HepG2 (cell line): ENCODE data around the gene LRP1B. TPM values are rescaled to one million over a fixed set of nuclear protein-coding genes. Genes with fewer than 3 reads are reported as not detected.

Experiments used
- ATAC-seq: fragments of 200-7000 bp; cut with Tn5 transposase; 3 replicates; pipeline ENCODE4 v1.9.1; 2020; ENCODE audit warnings: mild to moderate bottlenecking, moderate library complexity
- BruUV-seq: library from RNA; stranded (reverse); fragments of 400-500 nt; replicated peaks from 2 replicates; lab custom pipeline; 2021; lab: Mats Ljungman, UMichigan
- CTCF ChIA-PET: fragments of 300-600 bp; formaldehyde crosslinking; extraction: SDS; loops from one replicate; lab custom pipeline; 2021; ENCODE audit warnings: low total read pairs, inconsistent platforms, low intra/inter-chr PET ratio; lab: Yijun Ruan, JAX
- POLR2A ChIA-PET: fragments of 350-600 bp; sonication (Branson Sonifier 250); formaldehyde crosslinking; loops from one replicate; lab custom pipeline; 2020; ENCODE audit warnings: antibody characterized with exemption, inconsistent platforms; lab: Yijun Ruan, JAX
- DNase-seq: peaks from one replicate; pipeline ENCODE4 v3.0.0-alpha.2; 2015; ENCODE audit warnings: low spot score
- FAIRE-seq: peaks from 3 replicates; lab custom pipeline; 2011; peaks lifted over from hg19 to GRCh38; lab: Jason Lieb, UNC
- H2AFZ ChIP-seq: one replicate; pipeline ENCODE4 v1.6.1; 2011; ENCODE audit warnings: low read length, inconsistent platforms
- H3K27ac ChIP-seq: fragments of 300-600 bp; 3 replicates; pipeline ENCODE4 v1.8.0; 2011; ENCODE audit warnings: mixed run types, mild to moderate bottlenecking, mixed read lengths, low read length, inconsistent platforms; ENCODE audit not compliant: insufficient read depth; ENCODE audit errors: extremely low read length
- H3K27me3 ChIP-seq, 2 experiments: fragments of 200-600 bp in 1 of 2; 2 replicates in 1 of 2; 3 replicates in 1 of 2; pipeline versions ENCODE4 v1.6.0 to v1.8.0; 2011; ENCODE audit warnings: low read length in 2 of 2, mild to moderate bottlenecking in 2 of 2, moderate library complexity in 2 of 2, inconsistent platforms in 1 of 2; ENCODE audit not compliant: insufficient read depth in 2 of 2, control insufficient read depth in 1 of 2
- H3K36me3 ChIP-seq, 2 experiments: fragments of 200-600 bp in 1 of 2; replicated peaks in 1 of 2; 2 replicates in 1 of 2; 3 replicates in 1 of 2; pipeline versions ENCODE4 v1.5.1 to v1.8.0; 2011; ENCODE audit warnings: low read length in 2 of 2, inconsistent platforms in 1 of 2; ENCODE audit not compliant: insufficient read depth in 2 of 2, control insufficient read depth in 1 of 2
- H3K4me1 ChIP-seq: 2 replicates; pipeline ENCODE4 v1.5.1; 2012; ENCODE audit warnings: low read length, inconsistent platforms; ENCODE audit not compliant: insufficient read depth
- H3K4me2 ChIP-seq: 2 replicates; pipeline ENCODE4 v1.6.0; 2011; ENCODE audit warnings: low read depth, low read length, inconsistent platforms
- H3K4me3 ChIP-seq, 3 experiments: fragments of 200-600 bp in 1 of 3; sonication (generic), shearing (Covaris generic) in 1 of 3; replicated peaks in 1 of 3; 2 replicates each; pipeline ENCODE4 v1.5.1; 2011 to 2016; ENCODE audit warnings: low read length in 3 of 3, inconsistent platforms in 2 of 3, low read depth in 2 of 3, mild to moderate bottlenecking in 2 of 3, control low read depth in 1 of 3, mixed read lengths in 1 of 3; ENCODE audit not compliant: insufficient read depth in 1 of 3
- H3K79me2 ChIP-seq: one replicate; pipeline ENCODE4 v1.6.1; 2011; ENCODE audit warnings: low read length, inconsistent platforms; ENCODE audit not compliant: insufficient read depth
- H3K9ac ChIP-seq: 2 replicates; pipeline ENCODE4 v1.6.0; 2011; ENCODE audit warnings: mild to moderate bottlenecking, low read depth, low read length, inconsistent platforms; ENCODE audit not compliant: insufficient read depth
- H3K9me3 ChIP-seq: 2 replicates; pipeline ENCODE4 v1.5.1; 2012; ENCODE audit warnings: mild to moderate bottlenecking, low read length
- H4K20me1 ChIP-seq: 2 replicates; pipeline ENCODE4 v1.6.0; 2011; ENCODE audit warnings: inconsistent platforms, mild to moderate bottlenecking, low read length, moderate library complexity; ENCODE audit not compliant: insufficient read depth
- HNF1B ChIP-seq: sonication (generic); formaldehyde crosslinking; IDR thresholded peaks from 2 replicates; pipeline ENCODE4 v1.5.1; 2020; ENCODE audit warnings: mild to moderate bottlenecking, moderate library complexity, missing genetic modification reagents
- MXI1 ChIP-seq: IDR thresholded peaks from 3 replicates; pipeline ENCODE4 v1.6.1; 2012; ENCODE audit warnings: low read depth, low read length, inconsistent platforms, borderline replicate concordance
- SNAI1 ChIP-seq: sonication (generic); formaldehyde crosslinking; IDR thresholded peaks from 2 replicates; pipeline ENCODE4 v1.5.0; 2020; ENCODE audit warnings: mild to moderate bottlenecking, missing genetic modification reagents, borderline replicate concordance
- TRIM24 ChIP-seq: sonication (generic); formaldehyde crosslinking; IDR thresholded peaks from 2 replicates; pipeline ENCODE4 v1.8.0; 2022; ENCODE audit warnings: mild to moderate bottlenecking, missing genetic modification reagents
- ZFAT ChIP-seq: sonication (generic); formaldehyde crosslinking; conservative IDR thresholded peaks from 2 replicates; pipeline ENCODE4 v1.8.1; 2023; ENCODE audit warnings: missing genetic modification reagents, inconsistent platforms
- ZNF235 ChIP-seq: sonication (generic); formaldehyde crosslinking; IDR thresholded peaks from 2 replicates; pipeline ENCODE4 v1.8.1; 2023; ENCODE audit warnings: mild to moderate bottlenecking, missing genetic modification reagents, borderline replicate concordance
- ZNF850 ChIP-seq: sonication (generic); formaldehyde crosslinking; conservative IDR thresholded peaks from 2 replicates; pipeline ENCODE4 v1.9.0; 2021; ENCODE audit warnings: mild to moderate bottlenecking, missing genetic modification reagents
- WGBS: methylation state at CpG from one replicate; pipeline ENCODE4 v1.1.6; 2017; ENCODE audit warnings: low lambda C conversion rate; 5-methylcytosine and 5-hydroxymethylcytosine counted together
- in situ Hi-C: cut with HindIII; loops from 2 replicates; pipeline ENCODE4 v1.10.0; 2017; ENCODE audit warnings: low pct_unique_long_range_greater_than_20kb; ENCODE audit not compliant: extremely low pct_ligation_motif_present
- intact Hi-C: fragments of 100-400 bp; cut with micrococcal nuclease; formaldehyde crosslinking; loops from one replicate; pipeline ENCODE4 v1.10.0; 2022; ENCODE audit not compliant: unreplicated experiment
- polyA plus RNA-seq, 8 experiments: library from polyadenylated mRNA; depleted of rRNA in 3 of 8; stranded (reverse) in 7 of 8; unstranded in 1 of 8; fragments of >200 nt; fragmentation: Illumina TruSeq in 4 of 8; extraction: Trizol in 4 of 8; gene quantifications; 2 replicates each; pipeline versions ENCODE4 v1.2.1 to v1.2.3, GENCODE V29; 2011 to 2016; ENCODE audit warnings: low read depth in 4 of 8, missing spikeins in 1 of 8, mixed read lengths in 1 of 8; ENCODE audit not compliant: insufficient read depth in 1 of 8
- total RNA-seq, 5 experiments: library from RNA; depleted of rRNA; stranded (reverse); fragments of >200 nt; fragmentation: Illumina TruSeq; extraction: Trizol; gene quantifications; 2 replicates each; pipeline ENCODE4 v1.2.3, GENCODE V29; 2016; ENCODE audit warnings: low read depth in 1 of 5

The LRP1B gene
- total and polyA plus RNA-seq, 2 of the 13 experiments (the other 11 are each of a cell fraction or from before 2014, with no cell fraction given) = 0.04 TPM; not detected in 1

- no peak for ATAC-seq
- H4K20me1 ChIP-seq = no peaks in the 10 kb centered on the region
- no peak overlapping the region for H3K27ac ChIP-seq
- WGBS = 10% methylated on average over 5 of the region's 5 CpGs
- no peak overlapping the region for H3K4me2 ChIP-seq
- H3K9me3 ChIP-seq = no peaks in the 10 kb centered on the region
- TF ChIP-seq SNAI1 (CRISPR knock-in tag) (no peak), MXI1 (no peak), ZNF235 (CRISPR knock-in tag) (no peak), TRIM24 (CRISPR knock-in tag) (no peak), ZNF850 (CRISPR knock-in tag) (no peak), ZFAT (CRISPR knock-in tag) (no peak), HNF1B (CRISPR knock-in tag) (no peak)
- TF ChIP-seq, all 625 proteins: peak for 0
- H3K79me2 ChIP-seq = no peaks in the 10 kb centered on the region
- DNase-seq (no peak), FAIRE-seq (no peak)
- CTCF ChIA-PET = no interaction called here
- no peak overlapping the region for H3K4me3 ChIP-seq
- intact Hi-C loops = no loop called here
- POLR2A ChIA-PET = no interaction called here
- BruUV-seq = no TSS peak
- in situ Hi-C loops = no loop called here
- no peaks in the 10 kb centered on the region for H3K4me1 ChIP-seq
- H3K9ac ChIP-seq = no peak overlapping the region
- H3K27me3 ChIP-seq = no peaks in the 10 kb centered on the region
- H3K36me3 ChIP-seq = no peaks in the 10 kb centered on the region
- H2AFZ ChIP-seq = no peak overlapping the region
Measured at GRCh38 chr2:142052220-142052863, 78.5 kb downstream of the LRP1B start.
